HFF-Myc (cell line): ENCODE measurements around the gene MGAT5.

ENCODE experiments used
- DNase-seq: peaks from one replicate; pipeline ENCODE4 v3.0.0-alpha.2; 2011; ENCODE audit warnings: low read depth; ENCODE audit errors: extremely low read depth
- H3K4me3 ChIP-seq: replicated peaks from 2 replicates; pipeline ENCODE4 v1.5.1; 2011; ENCODE audit warnings: low read depth, mild to moderate bottlenecking, control low read depth, low read length
- CTCF ChIP-seq: IDR thresholded peaks from 2 replicates; pipeline ENCODE4 v1.5.1; 2012; ENCODE audit warnings: mild to moderate bottlenecking, low read depth, low read length, control low read depth; ENCODE audit errors: missing control alignments

Gene MGAT5

GRCh38 chr2:134433979-134434378, 180.1 kb downstream of the MGAT5 start:
- no peak for TF ChIP-seq CTCF
- H3K4me3 ChIP-seq = no peak overlapping the region
- DNase-seq = no peak

- TF ChIP-seq CTCF = no peak
- H3K4me3 ChIP-seq = no peak overlapping the region
- DNase-seq = no peak
These were observed 181.6 kb downstream of the MGAT5 start for GRCh38 chr2:134435505-134435904.

- no peak for DNase-seq
- no peak overlapping the region for H3K4me3 ChIP-seq
- TF ChIP-seq CTCF = no peak
These were observed 182.1 kb downstream of the MGAT5 start for GRCh38 chr2:134435936-134436335.

- no peak for DNase-seq
- no peak overlapping the region for H3K4me3 ChIP-seq
- TF ChIP-seq CTCF = no peak
These were observed 182.8 kb downstream of the MGAT5 start for GRCh38 chr2:134436706-134437105.

- TF ChIP-seq CTCF = no peak
- H3K4me3 ChIP-seq = no peak overlapping the region
- no peak for DNase-seq
These were observed 184.5 kb downstream of the MGAT5 start for GRCh38 chr2:134438371-134438770.

- DNase-seq = no peak
- no peak for TF ChIP-seq CTCF
- H3K4me3 ChIP-seq = no peak overlapping the region
These were observed 186.6 kb downstream of the MGAT5 start for GRCh38 chr2:134440336-134440909.
